GM15510 (cell line): ENCODE measurements around the gene VPS8.

Experiments used
- POLR2A ChIP-seq: IDR thresholded peaks from 3 replicates; pipeline ENCODE4 v1.6.1; 2011; ENCODE audit warnings: borderline replicate concordance; ENCODE audit not compliant: insufficient read length; ENCODE audit errors: extremely low read depth

VPS8 gene

GRCh38 chr3:184812662-184813042 lies 686 bp downstream of the VPS8 start:
- TF ChIP-seq POLR2A, result no peak

- TF ChIP-seq POLR2A, result no peak
Measured at GRCh38 chr3:184813357-184813756, 1.4 kb downstream of the VPS8 start.

GRCh38 chr3:184814214-184814613 lies 2.2 kb downstream of the VPS8 start:
- TF ChIP-seq POLR2A, result no peak

DNA sequence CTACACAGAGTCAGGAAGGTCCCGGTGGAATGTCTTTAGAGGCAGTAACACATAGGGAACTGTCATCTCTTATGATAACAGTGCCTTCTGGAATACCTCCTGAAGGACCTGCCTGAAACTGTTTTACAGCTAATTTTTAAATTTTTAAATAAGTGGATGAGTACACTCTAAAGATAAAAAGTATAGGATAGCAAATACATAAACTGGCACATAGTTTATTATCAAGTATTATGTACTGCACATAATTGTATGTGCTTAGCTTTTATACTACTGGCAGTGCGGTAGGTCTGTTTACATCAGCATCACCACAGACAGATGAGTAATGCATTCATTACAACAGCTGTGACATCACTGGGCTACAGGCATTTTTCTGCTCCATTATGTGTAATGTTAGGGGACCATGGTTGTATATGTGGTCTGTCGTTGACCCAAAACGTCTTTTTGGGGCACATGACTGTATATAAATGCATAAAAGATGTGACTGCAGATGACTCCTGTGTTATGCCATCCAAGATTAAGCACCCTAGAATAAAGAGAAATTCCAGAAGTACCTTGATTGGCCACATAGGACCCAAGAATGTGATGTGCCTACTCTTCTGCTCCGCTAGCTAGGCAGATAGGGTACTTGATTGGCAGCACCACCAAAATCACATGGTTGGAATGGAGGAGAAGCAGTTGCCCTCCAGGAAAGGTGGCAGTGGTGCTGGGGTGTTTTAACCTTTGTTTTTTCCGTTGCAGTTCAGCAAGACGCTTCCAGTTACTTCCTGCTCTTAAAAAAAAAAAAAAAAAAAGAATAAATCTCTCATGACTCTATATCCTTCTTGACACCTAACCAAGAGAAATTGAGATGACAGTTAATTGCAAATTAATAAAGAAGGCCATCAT lies 3.3 kb downstream of the VPS8 start:
- no peak for TF ChIP-seq POLR2A

GRCh38 chr3:184816614-184817013 lies 4.6 kb downstream of the VPS8 start:
- no peak for TF ChIP-seq POLR2A

DNA sequence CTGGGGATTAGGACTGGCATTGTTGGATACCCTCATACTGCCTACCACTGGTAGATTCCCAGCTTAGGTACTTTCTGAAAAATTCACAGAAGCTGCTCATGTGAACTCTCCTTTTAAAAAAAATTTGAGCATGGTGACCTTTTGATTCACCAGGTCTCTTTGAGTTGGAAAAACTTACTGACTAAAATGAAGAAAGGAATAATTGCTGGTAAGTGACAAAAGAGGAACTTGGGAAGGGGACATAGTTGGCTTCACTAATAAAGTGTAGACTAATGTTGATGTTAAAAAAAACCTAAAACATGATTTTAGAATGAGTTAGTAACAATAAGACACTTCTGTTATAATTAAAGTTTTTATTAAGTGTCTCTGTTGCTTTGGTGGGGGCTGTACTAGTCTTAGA lies 8.6 kb downstream of the VPS8 start:
- no peak for TF ChIP-seq POLR2A

- no peak for TF ChIP-seq POLR2A
Measured at GRCh38 chr3:184821034-184821433, 9.1 kb downstream of the VPS8 start.

DNA sequence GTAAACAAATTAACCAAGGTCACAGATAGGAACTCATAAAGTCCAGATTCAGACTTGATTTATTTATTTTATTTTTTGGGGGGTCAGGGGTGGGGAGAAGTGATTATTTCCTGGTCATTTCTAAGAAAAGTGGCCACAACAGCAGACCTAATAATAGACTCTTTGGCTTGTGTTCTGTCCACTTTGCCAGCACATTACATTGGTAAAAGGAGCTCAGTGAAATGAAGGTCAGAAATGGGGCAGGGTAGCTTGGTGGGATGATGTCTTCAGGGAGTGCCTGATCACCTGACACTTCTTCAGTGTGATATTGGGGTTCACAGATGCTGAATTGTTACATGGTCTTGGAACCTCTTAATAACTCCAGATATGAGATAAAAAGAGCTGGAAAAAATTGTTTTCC lies 10.1 kb downstream of the VPS8 start:
- TF ChIP-seq POLR2A, result no peak

- no peak for TF ChIP-seq POLR2A
Measured at GRCh38 chr3:184822654-184823053, 10.7 kb downstream of the VPS8 start.

DNA sequence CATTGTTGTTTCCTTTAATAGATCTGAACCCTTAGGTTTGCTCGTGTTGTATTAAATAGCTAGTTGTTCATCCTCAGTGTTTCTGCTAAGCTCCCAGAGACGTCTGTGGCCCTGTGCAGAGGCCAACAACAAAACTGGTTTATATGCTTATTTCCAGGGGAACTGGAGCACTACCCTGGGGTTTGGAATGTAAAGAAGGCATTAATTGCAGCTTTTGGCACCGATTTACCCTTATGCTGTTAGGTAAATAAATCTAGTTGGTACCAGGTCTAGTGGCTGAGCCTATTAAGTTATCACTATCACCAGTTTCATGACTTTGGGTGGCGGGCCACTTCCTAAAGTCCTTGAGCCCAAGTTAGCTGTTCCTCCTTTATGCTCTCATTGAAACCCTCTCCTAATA lies 12.0 kb downstream of the VPS8 start:
- no peak for TF ChIP-seq POLR2A

DNA sequence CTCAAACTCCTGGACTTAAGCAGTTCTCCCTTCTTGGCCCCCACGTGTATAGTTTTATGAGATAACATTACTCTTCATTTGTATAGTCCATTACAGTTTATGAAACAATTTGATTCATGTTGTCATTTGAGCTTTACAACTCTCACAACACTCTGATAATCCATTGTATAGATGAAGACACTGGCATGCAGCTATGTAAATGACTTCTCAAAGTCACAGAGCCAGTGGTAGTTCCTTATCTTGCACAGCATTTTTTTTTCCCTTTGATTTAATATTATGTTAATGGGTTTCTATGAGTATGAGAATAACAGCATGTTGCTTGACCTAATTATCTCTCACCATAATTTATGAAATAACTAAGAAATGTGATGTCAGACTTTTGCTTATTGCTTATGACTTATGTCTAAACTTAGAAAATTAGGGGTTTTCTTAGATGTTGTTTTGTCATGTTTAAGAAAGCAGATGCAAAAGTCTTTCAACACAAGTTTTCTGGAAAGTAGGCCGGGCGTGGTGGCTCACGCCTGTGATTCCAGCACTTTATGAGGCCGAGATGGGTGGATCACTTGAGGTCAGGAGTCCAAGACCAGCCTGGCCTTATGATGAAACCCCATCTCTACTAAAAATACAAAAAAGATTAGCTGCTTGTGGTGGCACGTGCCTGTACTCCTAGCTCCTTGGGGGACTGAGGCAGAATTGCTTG lies 13.3 kb downstream of the VPS8 start:
- no peak for TF ChIP-seq POLR2A

DNA sequence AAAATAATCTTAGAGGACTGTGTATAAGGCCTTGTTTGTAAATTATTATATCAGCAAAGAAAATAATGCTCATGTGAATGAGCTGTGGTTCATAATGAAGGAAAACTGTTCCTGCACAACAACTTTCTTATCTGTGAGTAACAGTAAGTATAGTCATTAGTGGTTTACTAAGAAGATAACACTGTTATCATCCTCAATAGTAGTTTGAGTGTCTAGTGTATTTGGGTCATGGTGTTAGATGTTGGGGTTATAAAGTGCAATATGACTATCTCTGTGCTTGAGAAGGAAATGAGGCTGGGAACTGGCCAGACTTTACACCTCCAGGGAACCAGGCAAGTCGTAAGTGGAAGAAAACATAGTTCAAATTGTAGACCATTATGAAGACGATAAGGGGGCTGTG lies 15.6 kb downstream of the VPS8 start:
- no peak for TF ChIP-seq POLR2A

GRCh38 chr3:184832044-184832443 lies 20.1 kb downstream of the VPS8 start:
- no peak for TF ChIP-seq POLR2A

- TF ChIP-seq POLR2A, result no peak
Measured at GRCh38 chr3:184832903-184833302, 20.9 kb downstream of the VPS8 start.

GRCh38 chr3:184836090-184836822 lies 24.3 kb downstream of the VPS8 start:
- no peak for TF ChIP-seq POLR2A
